ENCODE results near the gene ZCCHC3. TPM values are rescaled to one million over a fixed set of nuclear protein-coding genes. Genes with fewer than 3 reads are reported as not detected.

Gene ZCCHC3
- total RNA-seq, 2 experiments from 2014 or later = 30.0 to 30.6 TPM

DNA sequence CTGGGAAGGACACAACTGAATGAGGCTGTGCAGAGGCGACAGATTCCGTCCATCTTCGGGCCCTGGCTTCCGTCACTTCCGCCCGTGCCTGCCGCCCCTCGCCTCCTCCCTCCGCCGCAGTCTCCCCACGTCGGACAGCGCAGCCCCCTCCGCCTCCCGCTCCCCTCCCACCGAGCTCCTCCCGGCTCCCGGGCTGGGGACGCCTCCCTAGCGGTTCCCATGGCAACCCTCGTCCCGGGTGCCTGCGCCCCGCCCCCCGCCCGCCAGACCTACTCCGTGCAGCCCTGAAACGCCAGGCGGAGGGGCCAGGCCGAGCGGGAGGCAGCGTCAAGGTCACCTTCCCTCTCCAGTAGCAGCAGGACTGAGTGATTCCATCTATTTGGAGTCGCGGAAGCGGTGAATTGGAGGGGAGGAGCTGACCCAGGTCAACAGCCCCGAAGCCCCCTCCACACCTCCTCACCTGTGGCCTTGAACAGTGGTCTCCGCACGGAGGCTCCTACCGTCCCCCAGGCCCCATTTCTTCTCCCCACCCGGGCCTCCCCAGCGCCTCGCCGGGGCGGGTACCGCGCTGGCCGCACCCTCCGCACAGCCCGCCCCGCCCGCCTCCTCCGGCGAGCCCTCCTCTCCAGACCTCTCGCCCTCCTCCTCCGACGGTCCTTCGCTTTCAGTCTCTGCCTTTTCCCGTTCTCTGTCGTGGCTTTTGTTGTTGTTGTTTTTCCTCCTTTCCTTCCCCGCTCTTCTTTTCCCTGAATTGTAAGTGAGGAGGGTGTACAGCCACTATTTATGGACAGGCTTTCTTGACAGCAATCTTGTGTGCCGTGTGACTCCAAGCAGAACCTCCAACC, 50.5 kb downstream of the ZCCHC3 start:
- peaks cover 25% of the 10 kb centered on the region for H3K4me1 Mint-ChIP-seq
- H3K36me3 Mint-ChIP-seq = peaks cover 5% of the 10 kb centered on the region
- POLR2A ChIA-PET = no interaction called here
- H3K27ac Mint-ChIP-seq = peak overlapping the region; percentile 95
- DNase-seq = peak; percentile 77
- peak; percentile 83 for ATAC-seq (ENCODE audit: low read depth)
- H3K27me3 Mint-ChIP-seq = peaks cover 4% of the 10 kb centered on the region
- peaks cover 2% of the 10 kb centered on the region for H3K9me3 Mint-ChIP-seq
- H3K4me3 Mint-ChIP-seq = peak overlapping the region; percentile 99

- DNase-seq (no peak), ATAC-seq (ENCODE audit: low read depth) (no peak)
- Mint-ChIP-seq H3K9me3 (no peaks in the 10 kb centered on the region), H3K36me3 (peaks cover 5% of the 10 kb centered on the region), H3K4me1 (peaks cover 25% of the 10 kb centered on the region), H3K4me3 (no peak overlapping the region), H3K27me3 (peaks cover 4% of the 10 kb centered on the region), H3K27ac (no peak overlapping the region)
- POLR2A ChIA-PET = no interaction called here
Observed at GRCh38 chr20:348972-349841, 51.8 kb downstream of the ZCCHC3 start.

Other genes starting within 250 kb of the ZCCHC3 start
- gene DEFB125, start 209.9 kb upstream of the ZCCHC3 start, total RNA-seq = not detected
- not detected for gene DEFB126, start 155.0 kb upstream of the ZCCHC3 start, total RNA-seq
- not detected for gene DEFB127, start 140.1 kb upstream of the ZCCHC3 start, total RNA-seq
- not detected for gene DEFB128, start 107.9 kb upstream of the ZCCHC3 start, total RNA-seq
- not detected for gene DEFB129, start 70.3 kb upstream of the ZCCHC3 start, total RNA-seq
- gene DEFB132, start 39.8 kb upstream of the ZCCHC3 start, total RNA-seq = not detected
- gene C20orf96, start 6.8 kb upstream of the ZCCHC3 start, total RNA-seq = 10 to 100 TPM in 1 of 2 experiments, 1 to 10 TPM in 1; 9.6 to 11.7 TPM
- gene SOX12, start 28.0 kb downstream of the ZCCHC3 start, total RNA-seq = 10 to 100 TPM; 10.1 to 10.6 TPM
- 1 to 10 TPM; 3.6 to 3.7 TPM for gene NRSN2, start 49.5 kb downstream of the ZCCHC3 start, total RNA-seq
- 10 to 100 TPM; 24.2 to 26.1 TPM for gene TRIB3, start 83.2 kb downstream of the ZCCHC3 start, total RNA-seq
- gene RBCK1, start 110.7 kb downstream of the ZCCHC3 start, total RNA-seq = 100 to 1,000 TPM; 156 to 179 TPM
- 10 to 100 TPM; 36.8 to 38.0 TPM for gene TBC1D20, start 165.0 kb downstream of the ZCCHC3 start, total RNA-seq
- gene CSNK2A1, start 246.2 kb downstream of the ZCCHC3 start, total RNA-seq = 100 to 1,000 TPM; 113 to 114 TPM

Measured in activated naive CD8-positive, alpha-beta T cell treated with anti-CD3 and anti-CD28 coated beads, Interleukin-2, amount 10 ng/mL, durations not matched to agents 7 days and 5 days (primary cell).